ENCODE data around the gene POLG2. TPM values are rescaled to one million over a fixed set of nuclear protein-coding genes. Genes with fewer than 3 reads are reported as not detected.

The POLG2 gene
- total and polyA plus RNA-seq, 4 donors: 3.0 to 8.0 (median 6.6) TPM

GRCh38 chr17:64507413-64507782, 10.5 kb upstream of the POLG2 start:
- Histone ChIP-seq H3K4me1 (ENCODE audit: control insufficient read depth in 4 of 4, insufficient read depth in 4 of 4, low read length in 3 of 4) (peaks cover 3 to 38% (median 24%) of the 10 kb centered on the region in 4 donors), H3K4me3 (ENCODE audit: low read depth in 1 of 3, low read length in 3 of 3) (peak overlapping the region; percentile 64 to 99 (median 87)), H3K9ac (ENCODE audit: low read depth in 1 of 2, low read length in 2 of 2) (peak overlapping the region; percentile 86 to 98), H3K27ac (ENCODE audit: low read depth in 1 of 2, low read length in 2 of 2) (peak overlapping the region; percentile 98 to 100), H3K27me3 (ENCODE audit: control insufficient read depth in 4 of 4, insufficient read depth in 4 of 4, low read length in 3 of 4) (no peaks in the 10 kb centered on the region), H3K9me3 (ENCODE audit: control insufficient read depth in 4 of 4, low read length in 3 of 4) (no peaks in the 10 kb centered on the region), H3K36me3 (ENCODE audit: control insufficient read depth in 4 of 4, insufficient read depth in 3 of 4, low read depth in 1 of 4, low read length in 3 of 4) (peaks cover 7 to 46% (median 27%) of the 10 kb centered on the region in 4 donors)
- no peak for TF ChIP-seq ATF3 (IDR thresholded peaks at IDR 0.05)
- TF ChIP-seq RAD21 (IDR thresholded peaks at IDR 0.05): peak; percentile 32 to 48
- TF ChIP-seq, protein P1, sequence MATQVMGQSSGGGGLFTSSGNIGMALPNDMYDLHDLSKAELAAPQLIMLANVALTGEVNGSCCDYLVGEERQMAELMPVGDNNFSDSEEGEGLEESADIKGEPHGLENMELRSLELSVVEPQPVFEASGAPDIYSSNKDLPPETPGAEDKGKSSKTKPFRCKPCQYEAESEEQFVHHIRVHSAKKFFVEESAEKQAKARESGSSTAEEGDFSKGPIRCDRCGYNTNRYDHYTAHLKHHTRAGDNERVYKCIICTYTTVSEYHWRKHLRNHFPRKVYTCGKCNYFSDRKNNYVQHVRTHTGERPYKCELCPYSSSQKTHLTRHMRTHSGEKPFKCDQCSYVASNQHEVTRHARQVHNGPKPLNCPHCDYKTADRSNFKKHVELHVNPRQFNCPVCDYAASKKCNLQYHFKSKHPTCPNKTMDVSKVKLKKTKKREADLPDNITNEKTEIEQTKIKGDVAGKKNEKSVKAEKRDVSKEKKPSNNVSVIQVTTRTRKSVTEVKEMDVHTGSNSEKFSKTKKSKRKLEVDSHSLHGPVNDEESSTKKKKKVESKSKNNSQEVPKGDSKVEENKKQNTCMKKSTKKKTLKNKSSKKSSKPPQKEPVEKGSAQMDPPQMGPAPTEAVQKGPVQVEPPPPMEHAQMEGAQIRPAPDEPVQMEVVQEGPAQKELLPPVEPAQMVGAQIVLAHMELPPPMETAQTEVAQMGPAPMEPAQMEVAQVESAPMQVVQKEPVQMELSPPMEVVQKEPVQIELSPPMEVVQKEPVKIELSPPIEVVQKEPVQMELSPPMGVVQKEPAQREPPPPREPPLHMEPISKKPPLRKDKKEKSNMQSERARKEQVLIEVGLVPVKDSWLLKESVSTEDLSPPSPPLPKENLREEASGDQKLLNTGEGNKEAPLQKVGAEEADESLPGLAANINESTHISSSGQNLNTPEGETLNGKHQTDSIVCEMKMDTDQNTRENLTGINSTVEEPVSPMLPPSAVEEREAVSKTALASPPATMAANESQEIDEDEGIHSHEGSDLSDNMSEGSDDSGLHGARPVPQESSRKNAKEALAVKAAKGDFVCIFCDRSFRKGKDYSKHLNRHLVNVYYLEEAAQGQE (IDR thresholded peaks at IDR 0.05): no peak
- no peak for TF ChIP-seq SP1 (IDR thresholded peaks at IDR 0.05)
- TF ChIP-seq YY1 (IDR thresholded peaks at IDR 0.05): no peak
- peak; percentile 27 for TF ChIP-seq CTCF (IDR thresholded peaks at IDR 0.05; ENCODE audit: low read depth, low read length, missing input control)
- TF ChIP-seq TAF1 (conservative IDR thresholded peaks at IDR 0.05): no peak
- no peak for TF ChIP-seq RXRA (IDR thresholded peaks at IDR 0.05)
- under 1% methylated on average over 13 of the region's 13 CpGs for WGBS
- no peak for DNase-seq (ENCODE audit: low spot score)

- Histone ChIP-seq H3K36me3 (ENCODE audit: control insufficient read depth in 4 of 4, insufficient read depth in 3 of 4, low read depth in 1 of 4, low read length in 3 of 4) (peaks cover 7 to 49% (median 30%) of the 10 kb centered on the region in 4 donors), H3K9ac (ENCODE audit: low read depth in 1 of 2, low read length in 2 of 2) (peak within 1 kb of the TSS; percentile 99), H3K4me1 (ENCODE audit: control insufficient read depth in 4 of 4, insufficient read depth in 4 of 4, low read length in 3 of 4) (peaks cover 3 to 38% (median 25%) of the 10 kb centered on the region in 4 donors)
- TF ChIP-seq HNF4G (IDR thresholded peaks at IDR 0.05) (no peak), FOXA1 (IDR thresholded peaks at IDR 0.05) (peak; percentile 31), YY1 (IDR thresholded peaks at IDR 0.05) (peak; percentile 77), EGR1 (IDR thresholded peaks at IDR 0.05; ENCODE audit: low read depth in 2 of 2) (peak in 1 of 2 donors; percentile 66), NR2F2 (IDR thresholded peaks at IDR 0.05) (peak; percentile 63), TAF1 (conservative IDR thresholded peaks at IDR 0.05) (no peak), FOXA2 (IDR thresholded peaks at IDR 0.05) (no peak), RAD21 (IDR thresholded peaks at IDR 0.05) (no peak), SP1 (IDR thresholded peaks at IDR 0.05) (peak; percentile 78), RXRA (IDR thresholded peaks at IDR 0.05) (peak; percentile 66 to 78), JUND (IDR thresholded peaks at IDR 0.05) (peak; percentile 4 to 14), MAX (IDR thresholded peaks at IDR 0.05) (peak; percentile 87), ATF3 (IDR thresholded peaks at IDR 0.05) (no peak), HNF4A (conservative IDR thresholded peaks at IDR 0.05) (peak in 1 of 2 donors; percentile 32), GABPA (IDR thresholded peaks at IDR 0.05 in 1 of 2, conservative IDR thresholded peaks at IDR 0.05 in 1 of 2) (peak; percentile 67 to 87)
- TF ChIP-seq, protein P1 (IDR thresholded peaks at IDR 0.05): no peak
- TF ChIP-seq, protein P2, sequence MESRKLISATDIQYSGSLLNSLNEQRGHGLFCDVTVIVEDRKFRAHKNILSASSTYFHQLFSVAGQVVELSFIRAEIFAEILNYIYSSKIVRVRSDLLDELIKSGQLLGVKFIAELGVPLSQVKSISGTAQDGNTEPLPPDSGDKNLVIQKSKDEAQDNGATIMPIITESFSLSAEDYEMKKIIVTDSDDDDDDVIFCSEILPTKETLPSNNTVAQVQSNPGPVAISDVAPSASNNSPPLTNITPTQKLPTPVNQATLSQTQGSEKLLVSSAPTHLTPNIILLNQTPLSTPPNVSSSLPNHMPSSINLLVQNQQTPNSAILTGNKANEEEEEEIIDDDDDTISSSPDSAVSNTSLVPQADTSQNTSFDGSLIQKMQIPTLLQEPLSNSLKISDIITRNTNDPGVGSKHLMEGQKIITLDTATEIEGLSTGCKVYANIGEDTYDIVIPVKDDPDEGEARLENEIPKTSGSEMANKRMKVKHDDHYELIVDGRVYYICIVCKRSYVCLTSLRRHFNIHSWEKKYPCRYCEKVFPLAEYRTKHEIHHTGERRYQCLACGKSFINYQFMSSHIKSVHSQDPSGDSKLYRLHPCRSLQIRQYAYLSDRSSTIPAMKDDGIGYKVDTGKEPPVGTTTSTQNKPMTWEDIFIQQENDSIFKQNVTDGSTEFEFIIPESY (IDR thresholded peaks at IDR 0.05): peak; percentile 64
Observed at GRCh38 chr17:64506576-64507412, 9.9 kb upstream of the POLG2 start, which contains the start of gene CEP95. Gene CEP95 (plus strand): TSS chr17:64506977. CDS start chr17:64507098, 121 bp downstream.

More at GRCh38 chr17:64506576-64507412, 9.9 kb upstream of the POLG2 start, which contains the start of gene CEP95:
- no peaks in the 10 kb centered on the region for H3K27me3 ChIP-seq (ENCODE audit: control insufficient read depth in 4 of 4, insufficient read depth in 4 of 4, low read length in 3 of 4)
- under 1% methylated on average over 77 of the region's 77 CpGs for WGBS
- H3K27ac ChIP-seq (ENCODE audit: low read depth in 1 of 2, low read length in 2 of 2): peak within 1 kb of the TSS; percentile 98 to 100
- peak; percentile 92 for DNase-seq (ENCODE audit: low spot score)
- no peaks in the 10 kb centered on the region for H3K9me3 ChIP-seq (ENCODE audit: control insufficient read depth in 4 of 4, low read length in 3 of 4)
- H3K4me3 ChIP-seq (ENCODE audit: low read depth in 1 of 3, low read length in 3 of 3): peak within 1 kb of the TSS; percentile 64 to 99 (median 99)

Data from liver (tissue), 9 donors.